Ectodermal cell (in vitro differentiated cells): ENCODE measurements around the gene MYO15B.

Experiments used
- H3K27ac ChIP-seq: 2 replicates; pipeline ENCODE4 v1.7.0; 2013; ENCODE audit warnings: mild to moderate bottlenecking, low read depth, low read length; ENCODE audit not compliant: insufficient read depth, poor library complexity, severe bottlenecking
- H3K27me3 ChIP-seq: 2 replicates; pipeline ENCODE4 v1.7.0; 2013; ENCODE audit warnings: mild to moderate bottlenecking, low read length; ENCODE audit not compliant: insufficient read depth, control insufficient read depth, poor library complexity, severe bottlenecking
- H3K36me3 ChIP-seq: one replicate; pipeline ENCODE4 v1.7.0; 2013; ENCODE audit warnings: low read length; ENCODE audit not compliant: control insufficient read depth, insufficient read depth
- H3K4me1 ChIP-seq: one replicate; pipeline ENCODE4 v1.7.0; 2013; ENCODE audit warnings: low read length; ENCODE audit not compliant: control insufficient read depth, insufficient read depth
- H3K4me3 ChIP-seq: 2 replicates; pipeline ENCODE4 v1.7.0; 2013; ENCODE audit warnings: low read depth, low read length, control low read depth; ENCODE audit not compliant: insufficient read depth
- H3K9me3 ChIP-seq: 2 replicates; pipeline ENCODE4 v1.7.0; 2013; ENCODE audit warnings: mild to moderate bottlenecking, low read length, moderate library complexity; ENCODE audit not compliant: control insufficient read depth
- WGBS, 2 experiments: methylation state at CpG; one replicate each; pipeline ENCODE4 v1.1.7; 2013; ENCODE audit warnings: missing lambda C conversion rate in 2 of 2; 5-methylcytosine and 5-hydroxymethylcytosine counted together

The MYO15B gene

GRCh38 chr17:75623386-75623785 lies 35.8 kb downstream of the MYO15B start:
- Histone ChIP-seq H3K9me3 (no peaks in the 10 kb centered on the region), H3K36me3 (no peaks in the 10 kb centered on the region), H3K4me1 (no peaks in the 10 kb centered on the region), H3K4me3 (no peak overlapping the region), H3K27me3 (no peaks in the 10 kb centered on the region), H3K27ac (no peak overlapping the region)
- 92 to 93% methylated on average over 9 of the region's 9 CpGs for WGBS, 2 experiments

GRCh38 chr17:75624021-75624420 lies 36.4 kb downstream of the MYO15B start:
- Histone ChIP-seq H3K9me3 (no peaks in the 10 kb centered on the region), H3K4me1 (no peaks in the 10 kb centered on the region), H3K36me3 (no peaks in the 10 kb centered on the region), H3K4me3 (no peak overlapping the region), H3K27ac (no peak overlapping the region), H3K27me3 (no peaks in the 10 kb centered on the region)
- WGBS, 2 experiments = 91% methylated on average over 12 of the region's 12 CpGs

- Histone ChIP-seq H3K36me3 (no peaks in the 10 kb centered on the region), H3K4me3 (no peak overlapping the region), H3K27me3 (no peaks in the 10 kb centered on the region), H3K27ac (no peak overlapping the region), H3K4me1 (no peaks in the 10 kb centered on the region), H3K9me3 (no peaks in the 10 kb centered on the region)
- WGBS, 2 experiments = 89 to 96% methylated on average over 22 to 23 of the region's 23 CpGs
Measured at GRCh38 chr17:75624714-75625345, 37.2 kb downstream of the MYO15B start.

GRCh38 chr17:75625813-75626486 lies 38.4 kb downstream of the MYO15B start:
- Histone ChIP-seq H3K27ac (no peak overlapping the region), H3K27me3 (no peaks in the 10 kb centered on the region), H3K4me3 (no peak overlapping the region), H3K36me3 (no peaks in the 10 kb centered on the region), H3K4me1 (no peaks in the 10 kb centered on the region), H3K9me3 (no peaks in the 10 kb centered on the region)
- 79 to 82% methylated on average over 15 of the region's 15 CpGs for WGBS, 2 experiments

- H3K9me3 ChIP-seq = no peaks in the 10 kb centered on the region
- WGBS, 2 experiments = 92% methylated on average over 11 of the region's 11 CpGs
- H3K4me1 ChIP-seq = no peaks in the 10 kb centered on the region
- no peak overlapping the region for H3K4me3 ChIP-seq
- no peak overlapping the region for H3K27ac ChIP-seq
- no peaks in the 10 kb centered on the region for H3K36me3 ChIP-seq
- H3K27me3 ChIP-seq = no peaks in the 10 kb centered on the region
Measured at GRCh38 chr17:75626496-75627038, 39.0 kb downstream of the MYO15B start.

- no peaks in the 10 kb centered on the region for H3K9me3 ChIP-seq
- WGBS, 2 experiments = 96% methylated on average over 10 of the region's 10 CpGs
- no peaks in the 10 kb centered on the region for H3K36me3 ChIP-seq
- no peak overlapping the region for H3K27ac ChIP-seq
- H3K27me3 ChIP-seq = no peaks in the 10 kb centered on the region
- H3K4me1 ChIP-seq = no peaks in the 10 kb centered on the region
- H3K4me3 ChIP-seq = no peak overlapping the region
Measured at GRCh38 chr17:75627094-75627493, 39.5 kb downstream of the MYO15B start.

GRCh38 chr17:75628425-75628824 lies 40.8 kb downstream of the MYO15B start:
- no peaks in the 10 kb centered on the region for H3K9me3 ChIP-seq
- no peak overlapping the region for H3K27ac ChIP-seq
- no peaks in the 10 kb centered on the region for H3K36me3 ChIP-seq
- no peaks in the 10 kb centered on the region for H3K27me3 ChIP-seq
- WGBS, 2 experiments = 86 to 92% methylated on average over 6 of the region's 6 CpGs
- H3K4me3 ChIP-seq = no peak overlapping the region
- H3K4me1 ChIP-seq = peaks cover 11% of the 10 kb centered on the region

- Histone ChIP-seq H3K27me3 (no peaks in the 10 kb centered on the region), H3K36me3 (no peaks in the 10 kb centered on the region), H3K4me1 (peaks cover 19% of the 10 kb centered on the region), H3K4me3 (no peak overlapping the region), H3K27ac (no peak overlapping the region), H3K9me3 (no peaks in the 10 kb centered on the region)
- WGBS, 2 experiments = 88 to 89% methylated on average over 14 of the region's 14 CpGs
Measured at GRCh38 chr17:75629157-75629556, 41.6 kb downstream of the MYO15B start.

GRCh38 chr17:75630071-75630917 lies 42.7 kb downstream of the MYO15B start:
- H3K36me3 ChIP-seq = no peaks in the 10 kb centered on the region
- peaks cover 30% of the 10 kb centered on the region for H3K4me1 ChIP-seq
- H3K4me3 ChIP-seq = no peak overlapping the region
- WGBS, 2 experiments = 90 to 91% methylated on average over 25 to 26 of the region's 26 CpGs
- H3K9me3 ChIP-seq = no peaks in the 10 kb centered on the region
- H3K27ac ChIP-seq = no peak overlapping the region
- H3K27me3 ChIP-seq = no peaks in the 10 kb centered on the region

GRCh38 chr17:75631353-75631752 lies 43.8 kb downstream of the MYO15B start:
- no peaks in the 10 kb centered on the region for H3K9me3 ChIP-seq
- peaks cover 38% of the 10 kb centered on the region for H3K4me1 ChIP-seq
- H3K36me3 ChIP-seq = no peaks in the 10 kb centered on the region
- no peak overlapping the region for H3K27ac ChIP-seq
- 95% methylated on average over 27 of the region's 27 CpGs for WGBS, 2 experiments
- H3K27me3 ChIP-seq = no peaks in the 10 kb centered on the region
- H3K4me3 ChIP-seq = no peak overlapping the region
